CD8-positive, alpha-beta memory T cell (primary cell): Measurements from ENCODE around the gene ANAPC15. TPM values are rescaled to one million over a fixed set of nuclear protein-coding genes. Genes with fewer than 3 reads are reported as not detected.
"Not testable (repeated sequence)": the region's sequence is repeated elsewhere in the genome, so short reads cannot be mapped to it uniquely, and the experiment has no call there.

Source experiments
- CTCF ChIA-PET: fragments of 350-600 bp; sonication (Branson Sonifier 250); formaldehyde crosslinking; loops from one replicate; lab custom pipeline; 2021; ENCODE audit warnings: antibody characterized with exemption; lab: Charles Lee
- POLR2A ChIA-PET: fragments of 350-600 bp; sonication (Branson Sonifier 250); formaldehyde crosslinking; loops from one replicate; lab custom pipeline; 2021; ENCODE audit warnings: antibody characterized with exemption; lab: Charles Lee
- DNase-seq, 5 donors: peaks; one replicate each; pipeline versions ENCODE4 v3.0.0 to v3.0.0-alpha.2; 2020 to 2022; ENCODE audit warnings: mixed read lengths in 1 of 5
- H3K27ac ChIP-seq: one replicate; pipeline ENCODE4 v1.7.0; 2013; ENCODE audit warnings: low read depth, mild to moderate bottlenecking, low read length, moderate library complexity
- H3K27me3 ChIP-seq: 2 replicates; pipeline ENCODE4 v1.7.0; 2013; ENCODE audit warnings: low read length, mild to moderate bottlenecking; ENCODE audit not compliant: insufficient read depth, poor library complexity, severe bottlenecking
- H3K36me3 ChIP-seq: 2 replicates; pipeline ENCODE4 v1.7.0; 2013; ENCODE audit warnings: mild to moderate bottlenecking, low read length, moderate library complexity; ENCODE audit not compliant: insufficient read depth
- H3K4me1 ChIP-seq: 2 replicates; pipeline ENCODE4 v1.7.0; 2013; ENCODE audit warnings: mild to moderate bottlenecking, low read length, moderate library complexity; ENCODE audit not compliant: insufficient read depth
- H3K4me3 ChIP-seq: 2 replicates; pipeline ENCODE4 v1.7.0; 2013; ENCODE audit warnings: mild to moderate bottlenecking, low read length
- H3K9me3 ChIP-seq: 2 replicates; pipeline ENCODE4 v1.7.0; 2013; ENCODE audit warnings: mild to moderate bottlenecking, low read length
- H3K27ac Mint-ChIP-seq, 8 donors: one replicate each; pipeline ENCODE4 v1.8.0; 2020 to 2021; ENCODE audit warnings: mixed read lengths in 8 of 8, mild to moderate bottlenecking in 6 of 8, inconsistent platforms in 3 of 8, moderate library complexity in 3 of 8
- H3K27me3 Mint-ChIP-seq, 2 donors: one replicate each; pipeline ENCODE4 v1.8.0; 2020 to 2021; ENCODE audit warnings: mixed read lengths in 2 of 2, mild to moderate bottlenecking in 1 of 2, moderate library complexity in 1 of 2
- H3K36me3 Mint-ChIP-seq, 3 donors: one replicate each; pipeline ENCODE4 v1.8.0; 2020 to 2021; ENCODE audit warnings: mixed read lengths in 3 of 3, inconsistent platforms in 1 of 3, mild to moderate bottlenecking in 1 of 3
- H3K4me1 Mint-ChIP-seq, 3 donors: one replicate each; pipeline ENCODE4 v1.8.0; 2020 to 2021; ENCODE audit warnings: mixed read lengths in 3 of 3, inconsistent platforms in 1 of 3, mild to moderate bottlenecking in 1 of 3
- H3K4me3 Mint-ChIP-seq, 7 donors: one replicate each; pipeline ENCODE4 v1.8.0; 2020 to 2021; ENCODE audit warnings: mixed read lengths in 7 of 7, mild to moderate bottlenecking in 6 of 7, moderate library complexity in 4 of 7, inconsistent platforms in 2 of 7
- H3K9me3 Mint-ChIP-seq, 5 donors: one replicate each; pipeline ENCODE4 v1.8.0; 2020 to 2022; ENCODE audit warnings: mixed read lengths in 5 of 5, mild to moderate bottlenecking in 3 of 5, moderate library complexity in 2 of 5, inconsistent platforms in 1 of 5
- polyA plus RNA-seq: library from polyadenylated mRNA; unstranded; fragments of 300-500 nt; fragmentation: Illumina TruSeq; gene quantifications from one replicate; pipeline ENCODE4 v1.2.3, GENCODE V29; 2021
- total RNA-seq, 2 experiments: library from RNA; stranded (reverse); gene quantifications; one replicate each; pipeline ENCODE4 v1.2.3, GENCODE V29; 2021

The ANAPC15 gene
- total and polyA plus RNA-seq, 3 experiments from 2014 or later: 63.3 to 79.0 (median 66.2) TPM

GRCh38 chr11:72144807-72145565, 32.5 kb upstream of the ANAPC15 start:
- Mint-ChIP-seq H3K4me1 (peaks cover 0 to 11% (median 2%) of the 10 kb centered on the region in 3 donors), H3K4me3 (no peak overlapping the region), H3K27ac (peak overlapping the region in 1 of 8 donors; percentile 36), H3K9me3 (no peaks in the 10 kb centered on the region), H3K36me3 (no peaks in the 10 kb centered on the region), H3K27me3 (peaks cover under 1 to 6% of the 10 kb centered on the region in 2 donors)
- Histone ChIP-seq H3K4me3 (no peak overlapping the region), H3K27ac (no peak overlapping the region), H3K27me3 (no peaks in the 10 kb centered on the region), H3K9me3 (no peaks in the 10 kb centered on the region), H3K36me3 (no peaks in the 10 kb centered on the region), H3K4me1 (no peaks in the 10 kb centered on the region)
- DNase-seq: no peak
- ChIA-PET POLR2A (interaction anchor here (0.6 kb wide), 1 partner anchor 9 kb away, joined by 3 read pairs; no protein-coding TSS in a partner anchor), CTCF (interaction anchor here (0.6 to 4.4 kb wide), 16 partner anchors 10 to 286 kb away, joined by 3 to 54 read pairs (median 5); no protein-coding TSS in a partner anchor)

GRCh38 chr11:72142543-72142942, 30.0 kb upstream of the ANAPC15 start:
- H3K27me3 Mint-ChIP-seq, H3K36me3 Mint-ChIP-seq, H3K36me3 ChIP-seq, H3K27ac ChIP-seq, H3K4me3 ChIP-seq, H3K4me3 Mint-ChIP-seq, H3K27me3 ChIP-seq, H3K27ac Mint-ChIP-seq, POLR2A ChIA-PET, H3K9me3 ChIP-seq, H3K4me1 ChIP-seq, DNase-seq, H3K9me3 Mint-ChIP-seq: not testable (repeated sequence)
- CTCF ChIA-PET: interaction anchor here (1.1 to 4.4 kb wide), 4 partner anchors 13 to 289 kb away, joined by 3 to 54 read pairs (median 35); no protein-coding TSS in a partner anchor
- peaks cover 0 to 11% (median 2%) of the 10 kb centered on the region in 3 donors for H3K4me1 Mint-ChIP-seq

- H3K4me3 ChIP-seq, POLR2A ChIA-PET, H3K9me3 ChIP-seq, H3K4me1 ChIP-seq, H3K36me3 Mint-ChIP-seq, H3K9me3 Mint-ChIP-seq, H3K4me3 Mint-ChIP-seq, H3K27me3 ChIP-seq, H3K27ac ChIP-seq, H3K36me3 ChIP-seq, H3K27me3 Mint-ChIP-seq, DNase-seq: not testable (repeated sequence)
- Mint-ChIP-seq H3K27ac (peak overlapping the region in 2 of 8 donors; percentile 41 to 95), H3K4me1 (peaks cover 0 to 11% (median 2%) of the 10 kb centered on the region in 3 donors)
- CTCF ChIA-PET: interaction anchor here (1.3 kb wide), 1 partner anchor 117 kb away, joined by 8 read pairs; no protein-coding TSS in a partner anchor
Measured at GRCh38 chr11:72142086-72142485, 29.6 kb upstream of the ANAPC15 start.

GRCh38 chr11:72141066-72141465, 28.6 kb upstream of the ANAPC15 start:
- Mint-ChIP-seq H3K9me3 (peaks cover 0 to 2% (median 0%) of the 10 kb centered on the region in 5 donors), H3K4me3 (no peak overlapping the region), H3K36me3 (no peaks in the 10 kb centered on the region), H3K27ac (peak overlapping the region in 1 of 8 donors; percentile 31), H3K4me1 (peaks cover 0 to 11% (median 2%) of the 10 kb centered on the region in 3 donors), H3K27me3 (peaks cover 5 to 6% of the 10 kb centered on the region in 2 donors)
- POLR2A ChIA-PET: no interaction called here
- no peaks in the 10 kb centered on the region for H3K27me3 ChIP-seq
- no peak overlapping the region for H3K4me3 ChIP-seq
- H3K36me3 ChIP-seq: no peaks in the 10 kb centered on the region
- H3K4me1 ChIP-seq: no peaks in the 10 kb centered on the region
- H3K9me3 ChIP-seq: no peaks in the 10 kb centered on the region
- CTCF ChIA-PET: interaction anchor here (1.1 to 1.3 kb wide), 2 partner anchors 116 to 163 kb away, joined by 3 to 8 read pairs; no protein-coding TSS in a partner anchor
- H3K27ac ChIP-seq: no peak overlapping the region
- DNase-seq: no peak

- Histone ChIP-seq H3K27ac (no peak overlapping the region), H3K4me1 (no peaks in the 10 kb centered on the region), H3K27me3 (no peaks in the 10 kb centered on the region), H3K4me3 (no peak overlapping the region), H3K9me3 (no peaks in the 10 kb centered on the region), H3K36me3 (no peaks in the 10 kb centered on the region)
- ChIA-PET CTCF (interaction anchor here (1.1 to 1.3 kb wide), 2 partner anchors 116 to 163 kb away, joined by 3 to 8 read pairs; no protein-coding TSS in a partner anchor), POLR2A (no interaction called here)
- peaks cover 0 to 2% (median 0%) of the 10 kb centered on the region in 5 donors for H3K9me3 Mint-ChIP-seq
- peak overlapping the region in 1 of 8 donors; percentile 31 for H3K27ac Mint-ChIP-seq
- H3K4me1 Mint-ChIP-seq: peaks cover 0 to 11% (median 2%) of the 10 kb centered on the region in 3 donors
- DNase-seq: no peak
- H3K36me3 Mint-ChIP-seq: no peaks in the 10 kb centered on the region
- H3K4me3 Mint-ChIP-seq: no peak overlapping the region
- H3K27me3 Mint-ChIP-seq: peaks cover 5 to 6% of the 10 kb centered on the region in 2 donors
Measured at GRCh38 chr11:72140661-72141060, 28.2 kb upstream of the ANAPC15 start.

- Mint-ChIP-seq H3K9me3 (peaks cover 0 to 2% (median 0%) of the 10 kb centered on the region in 5 donors), H3K27me3 (peaks cover 6 to 9% of the 10 kb centered on the region in 2 donors), H3K27ac (no peak overlapping the region), H3K4me3 (no peak overlapping the region), H3K36me3 (no peaks in the 10 kb centered on the region), H3K4me1 (peaks cover 0 to 11% (median 2%) of the 10 kb centered on the region in 3 donors)
- no peaks in the 10 kb centered on the region for H3K36me3 ChIP-seq
- H3K4me1 ChIP-seq: no peaks in the 10 kb centered on the region
- no peaks in the 10 kb centered on the region for H3K9me3 ChIP-seq
- POLR2A ChIA-PET: no interaction called here
- CTCF ChIA-PET: interaction anchor here (1.6 kb wide), 1 partner anchor 114 kb away, joined by 6 read pairs; no protein-coding TSS in a partner anchor
- H3K27me3 ChIP-seq: no peaks in the 10 kb centered on the region
- no peak for DNase-seq
- H3K27ac ChIP-seq: no peak overlapping the region
- no peak overlapping the region for H3K4me3 ChIP-seq
Measured at GRCh38 chr11:72139500-72139899, 27.0 kb upstream of the ANAPC15 start.

- Histone ChIP-seq H3K9me3 (no peaks in the 10 kb centered on the region), H3K36me3 (no peaks in the 10 kb centered on the region), H3K4me3 (no peak overlapping the region), H3K27ac (no peak overlapping the region), H3K27me3 (no peaks in the 10 kb centered on the region), H3K4me1 (no peaks in the 10 kb centered on the region)
- DNase-seq: no peak
- peaks cover 0 to 10% (median 1%) of the 10 kb centered on the region in 3 donors for H3K4me1 Mint-ChIP-seq
- ChIA-PET POLR2A (no interaction called here), CTCF (interaction anchor here (1.6 kb wide), 1 partner anchor 114 kb away, joined by 6 read pairs; no protein-coding TSS in a partner anchor)
- H3K4me3 Mint-ChIP-seq: no peak overlapping the region
- no peaks in the 10 kb centered on the region for H3K36me3 Mint-ChIP-seq
- peaks cover 5 to 9% of the 10 kb centered on the region in 2 donors for H3K27me3 Mint-ChIP-seq
- no peak overlapping the region for H3K27ac Mint-ChIP-seq
- peaks cover 0 to 2% (median 0%) of the 10 kb centered on the region in 5 donors for H3K9me3 Mint-ChIP-seq
Measured at GRCh38 chr11:72138821-72139390, 26.4 kb upstream of the ANAPC15 start.
